Fibroblast of the aortic adventitia (primary cell): ENCODE measurements around the gene NME4. TPM values are rescaled to one million over a fixed set of nuclear protein-coding genes. Genes with fewer than 3 reads are reported as not detected.
"Not testable (repeated sequence)": the region's sequence is repeated elsewhere in the genome, so short reads cannot be mapped to it uniquely, and the experiment has no call there.

ENCODE experiments used
- DNase-seq: peaks from one replicate; pipeline ENCODE4 v3.0.0-alpha.2; 2010; ENCODE audit warnings: low read depth
- H3K4me3 ChIP-seq: 2 replicates; pipeline ENCODE4 v1.5.1; 2011; ENCODE audit warnings: low read depth, mild to moderate bottlenecking, control low read depth, low read length, moderate library complexity
- CTCF ChIP-seq: IDR thresholded peaks from 2 replicates; pipeline ENCODE4 v1.5.1; 2011; ENCODE audit warnings: mild to moderate bottlenecking, low read length, control low read depth, inconsistent platforms; ENCODE audit not compliant: insufficient read depth
- total RNA-seq: library from RNA; depleted of rRNA; stranded (reverse); fragments of >200 nt; gene quantifications from 2 replicates; pipeline ENCODE4 v1.2.3, GENCODE V29; 2012; ENCODE audit warnings: low replicate concordance

The NME4 gene
- total RNA-seq, 1 donor = 75.8 TPM

- TF ChIP-seq CTCF = no peak
- no peak overlapping the region for H3K4me3 ChIP-seq
- DNase-seq = no peak
Observed at GRCh38 chr16:360698-361336, 36.2 kb upstream of the NME4 start.

GRCh38 chr16:361341-361871, 35.6 kb upstream of the NME4 start:
- no peak for DNase-seq
- no peak for TF ChIP-seq CTCF
- H3K4me3 ChIP-seq = no peak overlapping the region

GRCh38 chr16:361872-362701, 34.9 kb upstream of the NME4 start:
- DNase-seq = peak; percentile 65
- TF ChIP-seq CTCF = peak; percentile 80
- no peak overlapping the region for H3K4me3 ChIP-seq

- not testable (repeated sequence) for DNase-seq, H3K4me3 ChIP-seq
Observed at GRCh38 chr16:362702-362999, 34.3 kb upstream of the NME4 start.

GRCh38 chr16:363110-363765, 33.8 kb upstream of the NME4 start:
- no peak for TF ChIP-seq CTCF
- no peak overlapping the region for H3K4me3 ChIP-seq
- DNase-seq = no peak

GRCh38 chr16:363766-364490, 33.1 kb upstream of the NME4 start:
- TF ChIP-seq CTCF = no peak
- no peak for DNase-seq
- no peak overlapping the region for H3K4me3 ChIP-seq
